Gastrocnemius medialis (tissue), 4 donors: ENCODE data around the gene CRYBB3.

Experiments
- POLR2A ChIP-seq, 2 donors: fragments of 450-650 bp; IDR thresholded peaks; one replicate each; pipeline ENCODE4 v1.6.1; 2017; ENCODE audit warnings: antibody characterized with exemption in 2 of 2, mild to moderate bottlenecking in 2 of 2, moderate library complexity in 2 of 2
- TF ChIP-seq, protein P1 (sequence below), 5 experiments: fragments of 450-650 bp in 3 of 5; fragments of 200-600 bp in 2 of 5; sonication (generic) in 2 of 5; IDR thresholded peaks in 4 of 5; conservative IDR thresholded peaks in 1 of 5; 1 replicate in 4 of 5; 2 replicates in 1 of 5; pipeline ENCODE4 v1.5.1; 2016 to 2019; ENCODE audit warnings: antibody characterized with exemption in 5 of 5, mild to moderate bottlenecking in 3 of 5, moderate library complexity in 3 of 5

DNA sequence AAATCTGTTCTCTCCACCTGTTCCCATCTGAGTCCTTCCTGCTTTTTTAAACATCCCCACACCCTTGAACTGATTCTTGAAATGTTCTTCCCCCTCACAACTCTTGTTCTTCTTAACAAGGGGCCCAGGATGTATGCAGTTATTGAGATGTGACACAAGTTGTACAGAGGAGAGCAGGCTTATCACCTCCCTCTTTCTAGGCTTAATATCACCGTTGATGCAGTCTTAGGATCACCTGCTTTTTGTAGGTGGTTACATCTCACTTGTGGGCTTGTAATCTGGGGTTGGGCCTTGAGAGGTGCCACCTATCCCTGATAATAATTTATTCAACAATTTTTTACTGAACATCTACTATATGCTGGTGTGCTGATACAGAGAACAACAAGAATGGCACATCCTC, 6.2 kb downstream of the CRYBB3 start:
- TF ChIP-seq, protein P1, sequence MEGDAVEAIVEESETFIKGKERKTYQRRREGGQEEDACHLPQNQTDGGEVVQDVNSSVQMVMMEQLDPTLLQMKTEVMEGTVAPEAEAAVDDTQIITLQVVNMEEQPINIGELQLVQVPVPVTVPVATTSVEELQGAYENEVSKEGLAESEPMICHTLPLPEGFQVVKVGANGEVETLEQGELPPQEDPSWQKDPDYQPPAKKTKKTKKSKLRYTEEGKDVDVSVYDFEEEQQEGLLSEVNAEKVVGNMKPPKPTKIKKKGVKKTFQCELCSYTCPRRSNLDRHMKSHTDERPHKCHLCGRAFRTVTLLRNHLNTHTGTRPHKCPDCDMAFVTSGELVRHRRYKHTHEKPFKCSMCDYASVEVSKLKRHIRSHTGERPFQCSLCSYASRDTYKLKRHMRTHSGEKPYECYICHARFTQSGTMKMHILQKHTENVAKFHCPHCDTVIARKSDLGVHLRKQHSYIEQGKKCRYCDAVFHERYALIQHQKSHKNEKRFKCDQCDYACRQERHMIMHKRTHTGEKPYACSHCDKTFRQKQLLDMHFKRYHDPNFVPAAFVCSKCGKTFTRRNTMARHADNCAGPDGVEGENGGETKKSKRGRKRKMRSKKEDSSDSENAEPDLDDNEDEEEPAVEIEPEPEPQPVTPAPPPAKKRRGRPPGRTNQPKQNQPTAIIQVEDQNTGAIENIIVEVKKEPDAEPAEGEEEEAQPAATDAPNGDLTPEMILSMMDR (IDR thresholded peaks at IDR 0.05 in 4 of 5, conservative IDR thresholded peaks at IDR 0.05 in 1 of 5) = no peak
- no peak for TF ChIP-seq POLR2A (IDR thresholded peaks at IDR 0.05)
